Right atrium auricular region (tissue), 2 donors: Measurements from ENCODE around the gene NFIX. TPM values are rescaled to one million over a fixed set of nuclear protein-coding genes. Genes with fewer than 3 reads are reported as not detected.

Experiments
- DNase-seq: peaks from one replicate; pipeline ENCODE4 v3.0.0-alpha.2; 2019; ENCODE audit warnings: low spot score
- H3K27ac ChIP-seq, 2 donors: fragments of 200-600 bp; sonication (generic); 1 replicate in 1 of 2; 2 replicates in 1 of 2; pipeline ENCODE4 v1.5.1; 2016 to 2019
- H3K27me3 ChIP-seq, 2 donors: fragments of 200-600 bp; sonication (generic); one replicate each; pipeline versions ENCODE4 v1.5.1 to v1.6.0; 2017 to 2019
- H3K36me3 ChIP-seq: fragments of 200-600 bp; sonication (generic); one replicate; pipeline ENCODE4 v1.5.1; 2016
- H3K4me1 ChIP-seq, 2 donors: fragments of 200-600 bp; sonication (generic); one replicate each; pipeline versions ENCODE4 v1.5.1 to v1.6.0; 2017 to 2019
- H3K4me3 ChIP-seq, 2 donors: fragments of 200-600 bp; sonication (generic); 1 replicate in 1 of 2; 2 replicates in 1 of 2; pipeline ENCODE4 v1.5.1; 2017 to 2019; ENCODE audit warnings: mild to moderate bottlenecking in 1 of 2, moderate library complexity in 1 of 2
- H3K9me3 ChIP-seq, 2 donors: fragments of 200-600 bp; sonication (generic); one replicate each; pipeline ENCODE4 v1.5.1; 2019
- CTCF ChIP-seq, 2 donors: fragments of 200-600 bp; sonication (generic); IDR thresholded peaks; one replicate each; pipeline ENCODE4 v1.5.1; 2019; ENCODE audit warnings: antibody characterized with exemption in 2 of 2
- total RNA-seq, 2 donors: library from RNA; depleted of rRNA; stranded (reverse); fragments of >200 nt; gene quantifications; one replicate each; pipeline ENCODE4 v1.1.0, GENCODE V29; 2016

Gene NFIX
- total RNA-seq, 2 donors from 2014 or later = 56.5 to 69.8 TPM

- H3K36me3 ChIP-seq = no peaks in the 10 kb centered on the region
- H3K27ac ChIP-seq = peak overlapping the region; percentile 23 to 76
- H3K4me1 ChIP-seq = peaks cover 0 to 98% of the 10 kb centered on the region in 2 donors
- TF ChIP-seq CTCF (IDR thresholded peaks at IDR 0.05) = no peak
- H3K9me3 ChIP-seq = no peaks in the 10 kb centered on the region
- H3K4me3 ChIP-seq = no peak overlapping the region
- peak; percentile 80 for DNase-seq
- H3K27me3 ChIP-seq = no peaks in the 10 kb centered on the region
Observed at GRCh38 chr19:13010038-13010991, 15.0 kb downstream of the NFIX start.

DNA sequence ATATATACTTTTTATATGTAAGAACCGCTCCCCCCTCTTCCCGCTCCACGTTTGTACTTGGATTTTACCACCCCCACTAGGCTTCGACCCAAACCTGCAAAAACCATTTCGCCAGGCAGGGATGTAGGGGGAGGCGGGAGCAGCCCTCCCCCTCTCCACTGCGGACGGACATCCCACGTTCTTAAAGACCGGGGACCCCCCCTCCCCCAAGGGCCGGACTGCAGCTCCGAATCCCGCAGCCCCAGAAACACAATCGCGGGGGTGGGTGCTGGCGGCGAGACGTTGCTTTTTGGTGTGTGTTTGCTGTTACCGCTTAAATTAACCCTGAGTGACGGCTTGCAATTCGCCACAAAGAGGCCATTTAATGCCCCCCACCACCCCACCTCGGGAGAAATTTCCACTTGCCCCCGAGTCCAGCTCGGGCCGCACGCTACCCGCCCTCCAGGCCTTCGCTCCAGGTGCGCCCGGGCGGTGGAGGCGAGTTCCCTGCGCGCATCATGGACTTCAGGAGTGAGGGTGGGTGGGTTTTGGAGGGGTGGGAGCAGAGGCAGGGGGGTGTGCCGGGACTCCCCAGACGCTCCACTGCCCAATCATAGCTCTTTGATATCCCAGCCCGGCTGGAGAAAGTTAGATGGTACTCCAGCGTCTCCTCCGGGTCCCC is 15.8 kb downstream of the NFIX start:
- TF ChIP-seq CTCF (IDR thresholded peaks at IDR 0.05) = no peak
- Histone ChIP-seq H3K27ac (peak overlapping the region; percentile 76 to 98), H3K9me3 (no peaks in the 10 kb centered on the region), H3K4me3 (no peak overlapping the region), H3K27me3 (no peaks in the 10 kb centered on the region), H3K36me3 (no peaks in the 10 kb centered on the region), H3K4me1 (peaks cover 0 to 98% of the 10 kb centered on the region in 2 donors)
- no peak for DNase-seq

- no peak for DNase-seq
- H3K4me1 ChIP-seq = peaks cover 0 to 94% of the 10 kb centered on the region in 2 donors
- H3K27me3 ChIP-seq = no peaks in the 10 kb centered on the region
- TF ChIP-seq CTCF (IDR thresholded peaks at IDR 0.05) = no peak
- H3K36me3 ChIP-seq = no peaks in the 10 kb centered on the region
- H3K4me3 ChIP-seq = peak overlapping the region in 1 of 2 donors; percentile 42
- no peaks in the 10 kb centered on the region for H3K9me3 ChIP-seq
- H3K27ac ChIP-seq = peak overlapping the region; percentile 76 to 98
Observed at GRCh38 chr19:13011653-13012389, 16.5 kb downstream of the NFIX start.

GRCh38 chr19:13012390-13012689 is 17.1 kb downstream of the NFIX start:
- Histone ChIP-seq H3K4me3 (peak overlapping the region in 1 of 2 donors; percentile 42), H3K36me3 (no peaks in the 10 kb centered on the region), H3K27ac (peak overlapping the region; percentile 76 to 98), H3K27me3 (no peaks in the 10 kb centered on the region), H3K9me3 (no peaks in the 10 kb centered on the region), H3K4me1 (peaks cover 0 to 93% of the 10 kb centered on the region in 2 donors)
- DNase-seq = no peak
- TF ChIP-seq CTCF (IDR thresholded peaks at IDR 0.05) = peak in 1 of 2 donors; percentile 8

DNA sequence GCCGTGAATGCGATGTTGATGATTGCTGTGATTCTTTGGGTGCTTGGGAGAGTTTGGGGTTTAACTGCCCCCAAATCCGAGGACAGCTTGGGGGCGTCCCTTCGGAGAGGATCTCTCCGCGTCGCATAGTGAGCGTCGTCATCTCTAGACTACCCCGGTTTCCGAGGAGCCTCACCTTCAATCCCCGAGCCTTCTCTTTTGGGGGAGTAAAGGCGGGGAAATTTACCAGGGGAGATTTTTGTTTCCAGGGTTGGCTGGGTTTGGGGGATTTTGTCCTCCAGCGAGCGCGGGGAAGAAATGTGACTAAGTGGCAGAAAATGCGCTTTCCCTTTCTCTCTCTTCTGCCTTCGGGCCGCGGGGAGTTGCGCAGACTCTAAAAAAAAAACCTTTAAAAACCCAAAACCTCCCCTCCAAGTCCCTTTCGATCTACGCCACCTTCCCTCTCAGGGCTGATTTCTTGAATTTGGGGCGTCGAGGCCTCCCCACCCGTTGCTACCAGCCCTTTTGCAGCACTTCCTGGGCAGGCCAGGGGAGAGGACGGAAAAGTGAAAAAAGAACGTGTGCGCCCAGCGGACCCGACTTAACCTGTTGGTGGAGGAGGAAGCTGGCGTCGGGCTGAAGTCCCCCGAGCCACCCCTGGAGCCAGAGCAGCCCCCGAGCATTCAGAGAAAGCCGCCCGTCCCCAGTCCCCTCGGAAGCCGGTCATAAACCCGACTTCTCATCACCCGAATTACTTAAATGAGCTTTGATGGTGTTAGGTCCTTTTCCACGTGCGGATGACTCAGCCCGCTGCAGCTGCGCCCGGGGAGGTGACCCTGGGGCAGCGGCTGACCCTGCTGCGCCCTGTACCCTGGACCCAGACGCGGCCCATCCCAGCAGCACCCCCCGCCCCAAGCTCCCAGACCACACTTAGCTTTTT is 17.7 kb downstream of the NFIX start:
- Histone ChIP-seq H3K4me3 (peak overlapping the region; percentile 1 to 42), H3K36me3 (no peaks in the 10 kb centered on the region), H3K27ac (peak overlapping the region; percentile 76 to 98), H3K9me3 (no peaks in the 10 kb centered on the region), H3K27me3 (no peaks in the 10 kb centered on the region), H3K4me1 (peaks cover 0 to 93% of the 10 kb centered on the region in 2 donors)
- DNase-seq = peak; percentile 84
- TF ChIP-seq CTCF (IDR thresholded peaks at IDR 0.05) = no peak
